ENCODE data around the gene STUM.
A peak's percentile ranks its signal among the peaks of the same experiment; 100 is the strongest.

The STUM gene

GRCh38 chr1:226656601-226657277 lies 108.2 kb downstream of the STUM start:
- peak; percentile 23 to 53 for DNase-seq

DNA sequence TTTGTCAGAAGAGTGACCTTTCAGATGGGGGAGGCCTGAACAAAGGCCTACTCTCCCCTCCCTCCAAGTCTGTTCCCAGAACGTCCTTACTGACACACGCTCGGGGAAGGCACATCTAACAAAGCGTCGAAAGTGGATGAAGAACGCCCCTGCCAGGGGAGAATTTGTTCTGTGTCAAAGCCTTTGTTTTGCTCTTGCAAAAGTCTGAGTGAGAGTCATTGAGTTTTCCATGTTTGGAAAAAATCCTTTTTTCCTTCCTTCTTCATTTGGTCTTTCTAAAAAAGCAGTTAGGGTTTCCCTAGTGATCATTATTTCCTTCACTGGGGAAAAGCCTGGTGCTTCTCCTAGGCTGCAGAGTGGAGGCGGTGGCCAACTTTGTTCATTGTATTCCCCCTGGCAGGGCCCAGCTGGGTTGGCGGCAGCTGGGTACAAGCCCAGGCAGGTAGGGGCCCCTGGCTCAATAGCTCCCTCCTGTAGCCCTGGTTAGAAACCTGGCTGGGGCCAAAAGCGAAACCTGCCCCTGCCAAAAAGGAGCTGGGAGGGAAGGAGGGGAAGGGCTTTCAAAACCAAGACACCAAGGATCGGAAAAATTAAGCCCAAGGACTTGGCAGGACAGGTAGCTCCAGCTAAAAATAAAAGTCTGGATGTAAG lies 109.5 kb downstream of the STUM start:
- no peak for DNase-seq

DNA sequence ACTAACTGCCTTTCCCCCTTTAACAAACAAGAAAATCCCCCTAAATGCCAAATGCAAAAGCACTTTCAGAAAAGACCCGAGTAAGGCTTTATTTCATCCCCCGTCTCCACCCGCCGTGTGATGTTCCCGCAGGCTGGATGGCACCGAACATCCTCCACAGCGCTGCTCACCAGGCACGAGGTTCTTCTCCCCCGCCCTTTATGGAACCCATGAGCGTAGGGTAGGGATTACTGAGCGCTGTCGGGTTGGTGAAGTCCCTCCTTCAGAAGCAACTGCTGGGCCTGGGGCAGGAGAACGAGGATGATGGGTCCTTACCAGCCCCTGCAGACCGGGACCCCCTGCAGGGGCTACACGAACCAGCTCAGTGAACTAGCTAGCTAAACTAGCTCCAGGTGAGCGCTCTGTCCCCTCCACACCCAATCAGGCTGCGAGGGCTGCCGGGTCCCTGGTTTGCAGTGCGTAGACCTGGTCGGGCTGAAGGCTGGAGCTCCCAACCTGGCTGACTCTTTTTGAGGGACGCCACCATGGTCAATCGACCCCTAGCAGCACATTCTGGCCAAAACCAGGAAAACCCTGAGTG lies 110.1 kb downstream of the STUM start:
- no peak for DNase-seq

All from NCI-H187 (cell line).